Stimulated activated CD4-positive, alpha-beta T cell treated with anti-CD3 and anti-CD28 coated beads, Interleukin-1b, Interleukin-23, amount 100 ng/mL, for 48 hours (primary cell): ENCODE results near the gene HOXC11.

Source experiments
- DNase-seq: peaks from one replicate; pipeline ENCODE4 v3.0.0-alpha.2; 2020

The HOXC11 gene

DNA sequence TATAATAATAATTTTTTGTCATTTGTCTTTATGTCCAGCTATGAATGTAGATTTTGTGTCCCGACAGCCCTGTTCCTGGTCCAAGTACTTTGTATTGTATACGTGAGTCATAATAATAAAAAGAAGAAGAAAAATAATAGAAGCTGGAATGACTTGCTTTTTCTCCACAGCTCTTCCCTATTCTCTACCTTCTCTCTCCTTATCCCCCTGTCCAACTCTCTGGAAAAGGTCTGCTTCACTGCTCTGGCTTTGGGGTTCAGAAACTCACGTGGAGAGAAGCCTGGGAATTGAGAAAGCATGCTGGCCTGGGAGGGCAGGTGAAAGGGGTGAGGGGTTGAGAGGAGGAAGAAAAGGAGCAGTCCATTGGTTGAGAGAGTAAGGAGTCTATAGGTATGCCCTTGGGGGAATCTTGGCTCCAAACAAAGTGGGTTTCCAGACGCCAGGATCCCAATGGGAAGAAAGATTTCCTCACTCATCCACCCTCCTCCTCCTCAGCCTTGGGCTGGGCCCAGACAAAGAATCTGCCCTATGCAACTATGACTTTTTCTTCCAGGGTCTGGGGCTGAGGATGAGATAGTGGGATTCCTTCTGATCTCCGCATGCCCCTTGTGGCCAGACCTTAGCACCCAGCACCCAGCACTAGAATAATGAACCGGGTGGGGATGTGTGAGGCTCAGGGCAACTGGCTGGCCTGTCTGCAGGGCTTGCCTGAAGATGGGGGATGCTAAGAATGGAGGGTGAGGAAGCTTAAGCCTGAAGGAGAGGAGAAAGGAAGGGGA, 39.9 kb downstream of the HOXC11 start:
- no peak for DNase-seq

DNA sequence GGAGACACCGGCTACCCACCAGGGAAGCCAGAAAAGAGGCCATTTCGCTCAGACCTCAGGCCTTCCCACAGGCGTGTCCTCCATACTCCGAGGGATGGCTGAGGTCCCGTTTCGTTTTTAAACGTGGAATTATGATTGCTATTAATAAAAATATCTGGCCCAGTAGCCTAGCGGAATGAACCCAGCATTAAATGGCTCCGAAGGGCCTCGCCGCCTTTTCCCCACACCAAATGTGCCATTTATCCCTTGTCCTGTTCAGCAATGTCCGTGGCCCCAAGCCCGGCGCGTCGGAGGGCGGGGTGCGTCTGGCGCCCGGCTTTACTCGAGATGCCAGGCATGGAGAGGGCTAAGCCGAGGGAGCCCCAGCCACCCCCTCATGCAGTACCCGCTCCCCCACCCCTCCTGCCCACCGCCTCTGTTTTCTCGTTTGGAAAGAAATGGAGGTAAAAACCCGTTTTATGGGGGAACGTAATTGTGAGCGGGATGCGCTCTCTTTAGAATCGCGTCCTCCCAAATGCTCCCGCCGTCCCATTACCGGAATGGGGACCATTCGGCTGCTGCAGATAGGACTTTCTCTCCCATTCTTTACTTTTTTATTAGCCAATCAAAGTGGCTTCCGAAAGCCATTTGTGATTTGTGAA, 41.6 kb downstream of the HOXC11 start:
- no peak for DNase-seq

DNA sequence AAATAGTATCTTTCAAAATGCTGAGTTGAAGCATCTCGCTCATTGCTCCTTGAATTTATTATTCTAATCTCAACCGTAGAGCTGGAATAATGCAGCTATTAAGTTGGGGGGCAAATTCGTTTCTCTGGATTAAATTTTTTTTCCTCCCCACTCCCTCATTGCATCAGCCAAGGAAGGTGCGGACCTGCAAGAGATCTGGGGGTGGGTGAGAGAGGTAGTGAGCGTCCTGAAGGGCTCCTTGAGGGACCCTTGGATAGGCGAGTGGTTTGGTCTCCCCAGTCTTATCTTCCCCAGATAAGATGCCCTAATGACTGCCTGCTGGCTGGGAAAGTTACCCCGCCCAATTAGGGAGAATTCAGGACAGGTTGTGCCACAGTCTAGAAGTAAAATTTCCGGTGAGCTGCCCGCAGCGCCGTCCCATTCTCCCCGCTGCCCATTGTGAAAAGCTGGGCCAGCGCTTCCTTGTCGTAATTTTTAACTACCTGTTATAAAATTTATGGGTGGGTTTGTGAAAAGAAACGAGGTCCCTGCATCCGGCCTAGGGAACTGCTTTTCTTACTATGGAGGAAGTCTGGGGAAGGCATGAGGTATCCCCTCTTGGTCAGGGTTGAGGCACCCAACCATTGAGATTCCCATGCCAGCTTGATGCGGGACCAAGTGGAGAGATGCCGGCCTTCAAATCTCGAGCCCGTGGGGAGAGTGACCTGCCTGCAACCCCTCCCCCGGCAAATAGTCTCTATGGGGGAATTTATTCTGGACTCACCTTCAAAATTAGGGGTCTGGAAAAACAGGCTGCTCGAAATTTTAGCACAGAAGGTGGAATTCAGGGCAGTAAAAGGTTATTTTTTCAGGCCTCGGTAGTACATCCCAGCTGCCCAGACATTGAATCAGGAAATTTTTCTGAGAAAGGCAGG, 42.3 kb downstream of the HOXC11 start:
- no peak for DNase-seq

DNA sequence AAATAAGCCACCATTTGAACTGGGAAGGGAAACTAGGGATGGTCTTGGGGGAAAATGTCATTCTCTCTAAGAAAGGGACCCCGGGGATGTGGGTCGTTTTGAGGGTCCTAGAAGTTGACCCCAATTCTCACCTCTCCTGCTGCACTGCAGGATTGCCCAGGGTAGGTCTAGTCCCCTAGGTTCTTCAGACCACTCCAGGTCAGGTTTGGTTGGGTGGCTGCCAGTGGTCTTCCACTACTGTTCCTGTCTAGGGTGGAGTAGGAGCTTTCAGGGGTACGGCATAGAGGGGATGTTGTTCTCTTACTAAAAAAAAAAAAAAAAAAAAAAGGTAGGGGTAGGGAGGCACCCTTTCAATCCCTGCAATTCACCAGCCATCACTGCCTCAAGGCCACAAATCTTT, 43.1 kb downstream of the HOXC11 start:
- no peak for DNase-seq

DNA sequence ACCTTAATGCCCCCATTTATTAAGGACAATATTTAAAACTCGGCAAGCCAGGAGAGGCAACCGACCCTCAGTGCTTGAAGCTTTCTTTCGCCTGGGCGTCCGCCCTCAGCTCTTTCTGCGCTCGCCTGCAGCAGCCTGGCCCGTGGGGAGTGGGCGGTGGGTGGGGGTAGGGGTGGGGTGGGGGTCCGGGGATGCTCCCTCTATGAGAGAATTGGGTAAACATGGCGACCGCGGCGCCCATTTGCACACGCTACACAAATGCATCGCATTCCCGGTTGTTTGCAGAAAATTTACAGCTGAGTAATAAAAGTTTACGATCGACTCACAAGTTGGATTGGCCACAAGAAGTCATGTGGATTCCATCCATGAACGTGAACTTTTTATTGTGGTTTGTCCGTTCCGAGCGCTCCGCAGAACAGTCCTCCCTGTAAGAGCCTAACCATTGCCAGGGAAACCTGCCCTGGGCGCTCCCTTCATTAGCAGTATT, 43.6 kb downstream of the HOXC11 start:
- no peak for DNase-seq

DNA sequence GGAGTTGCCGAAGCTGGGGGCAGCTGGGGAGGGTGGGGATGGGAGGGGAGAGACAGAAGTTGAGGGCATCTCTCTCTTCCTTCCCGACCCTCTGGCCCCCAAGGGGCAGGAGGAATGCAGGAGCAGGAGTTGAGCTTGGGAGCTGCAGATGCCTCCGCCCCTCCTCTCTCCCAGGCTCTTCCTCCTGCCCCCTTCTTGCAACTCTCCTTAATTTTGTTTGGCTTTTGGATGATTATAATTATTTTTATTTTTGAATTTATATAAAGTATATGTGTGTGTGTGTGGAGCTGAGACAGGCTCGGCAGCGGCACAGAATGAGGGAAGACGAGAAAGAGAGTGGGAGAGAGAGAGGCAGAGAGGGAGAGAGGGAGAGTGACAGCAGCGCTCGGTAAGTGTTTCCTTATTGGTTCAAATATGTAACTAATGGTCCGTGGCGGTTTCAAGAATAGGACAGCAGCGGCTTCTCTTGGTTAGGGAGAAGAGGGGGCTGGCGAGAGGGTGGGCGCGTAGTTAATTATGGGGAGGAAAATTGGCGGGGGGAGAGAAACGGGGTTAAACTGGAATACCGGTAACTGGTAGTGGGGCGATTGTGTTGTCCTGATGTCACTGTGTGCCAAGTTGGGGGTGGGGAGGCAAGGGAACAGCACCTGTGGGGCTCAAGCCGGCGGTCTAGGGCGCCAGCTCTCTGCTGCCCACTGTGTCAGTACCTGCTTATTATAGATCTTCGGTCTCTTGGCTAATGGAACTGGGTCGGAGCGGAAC, 44.3 kb downstream of the HOXC11 start:
- DNase-seq, result no peak

DNA sequence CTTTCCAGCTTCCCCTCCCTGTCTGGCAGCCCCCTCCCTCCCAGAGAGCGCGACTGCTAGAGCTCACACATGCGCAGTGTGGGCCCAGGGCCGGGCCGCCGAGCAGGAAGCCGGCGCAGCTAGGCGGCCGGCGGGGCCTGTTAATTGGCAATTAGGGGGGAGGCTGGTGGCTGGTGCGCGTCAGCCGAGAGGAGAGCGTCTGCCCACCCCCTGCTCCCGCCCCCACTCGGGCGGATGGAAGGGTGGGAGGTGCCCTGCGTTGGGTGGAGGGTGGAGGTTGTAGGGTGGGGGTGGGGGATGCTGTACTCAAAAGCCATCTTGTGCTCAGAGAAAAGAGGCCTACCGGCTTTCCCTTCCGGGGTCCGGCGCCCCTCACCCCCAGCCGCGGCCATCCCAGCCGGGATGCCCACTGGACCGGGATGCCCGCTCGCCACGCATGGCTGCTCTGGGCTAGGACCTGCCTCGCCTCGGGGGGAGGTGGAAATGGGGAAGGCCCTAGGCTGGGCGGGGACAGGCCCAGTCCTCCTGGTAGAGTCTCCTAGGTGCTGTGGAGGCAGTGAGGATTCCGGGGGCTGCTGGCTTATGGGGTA, 45.0 kb downstream of the HOXC11 start:
- peak; percentile 63 for DNase-seq

DNA sequence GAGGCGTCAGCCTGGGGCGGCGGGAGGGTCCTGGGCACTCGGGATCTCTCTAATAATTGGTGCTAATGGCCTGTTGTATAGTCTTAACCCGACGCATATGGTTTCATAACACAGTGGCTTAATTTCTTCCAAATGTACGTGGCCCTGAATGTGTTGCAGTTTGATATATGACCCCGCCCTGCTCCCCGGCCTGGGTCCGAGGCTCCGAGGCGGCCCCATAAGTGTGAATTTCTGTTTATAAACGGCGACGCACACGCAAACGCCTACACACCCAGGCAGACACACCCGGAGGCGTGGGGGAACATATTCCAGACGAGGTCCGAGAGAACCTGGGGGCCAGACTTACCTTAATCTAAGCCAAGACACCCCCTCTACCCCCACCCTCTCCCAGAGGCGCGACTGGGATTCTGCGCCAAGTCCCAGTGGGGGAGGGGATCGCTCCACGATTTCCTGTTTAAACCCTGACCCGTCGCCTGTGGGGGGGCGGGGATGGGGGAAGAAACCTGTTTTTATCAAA, 45.6 kb downstream of the HOXC11 start:
- no peak for DNase-seq

DNA sequence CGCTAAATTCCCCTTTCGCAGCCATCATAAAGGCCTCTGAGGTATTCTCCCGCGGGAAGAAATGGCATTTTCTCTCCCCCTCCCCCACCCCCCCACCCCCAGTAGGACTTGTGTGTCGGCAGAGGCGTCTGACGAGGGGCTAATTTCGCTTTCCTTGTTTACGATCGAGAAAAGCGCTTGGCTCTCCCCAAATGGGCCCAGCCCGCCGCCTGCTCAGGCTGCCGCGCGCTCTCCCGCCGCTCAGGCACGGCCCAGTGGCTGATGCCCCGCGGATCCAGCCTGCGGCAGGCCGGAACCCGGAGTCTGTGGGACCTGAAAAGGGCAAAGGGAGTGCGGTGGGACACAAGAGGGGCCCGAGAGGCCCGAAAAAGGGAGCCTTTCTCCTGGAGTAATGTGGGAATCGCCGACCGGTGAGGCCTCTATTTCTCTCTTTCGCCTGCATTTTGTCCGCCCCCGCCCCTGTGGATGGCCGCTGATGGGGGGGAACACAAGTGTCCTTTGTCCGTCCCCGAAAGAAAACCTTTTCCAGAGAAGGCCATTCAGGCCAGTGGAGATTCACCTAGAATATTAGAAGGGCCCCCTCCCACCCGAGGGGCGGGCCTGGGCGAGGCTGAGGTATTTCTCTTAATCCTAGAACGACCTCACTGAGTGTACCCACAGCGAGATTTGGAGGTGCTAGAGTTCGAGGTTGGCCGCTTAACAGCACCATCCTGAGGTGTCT, 46.3 kb downstream of the HOXC11 start:
- DNase-seq, result no peak

DNA sequence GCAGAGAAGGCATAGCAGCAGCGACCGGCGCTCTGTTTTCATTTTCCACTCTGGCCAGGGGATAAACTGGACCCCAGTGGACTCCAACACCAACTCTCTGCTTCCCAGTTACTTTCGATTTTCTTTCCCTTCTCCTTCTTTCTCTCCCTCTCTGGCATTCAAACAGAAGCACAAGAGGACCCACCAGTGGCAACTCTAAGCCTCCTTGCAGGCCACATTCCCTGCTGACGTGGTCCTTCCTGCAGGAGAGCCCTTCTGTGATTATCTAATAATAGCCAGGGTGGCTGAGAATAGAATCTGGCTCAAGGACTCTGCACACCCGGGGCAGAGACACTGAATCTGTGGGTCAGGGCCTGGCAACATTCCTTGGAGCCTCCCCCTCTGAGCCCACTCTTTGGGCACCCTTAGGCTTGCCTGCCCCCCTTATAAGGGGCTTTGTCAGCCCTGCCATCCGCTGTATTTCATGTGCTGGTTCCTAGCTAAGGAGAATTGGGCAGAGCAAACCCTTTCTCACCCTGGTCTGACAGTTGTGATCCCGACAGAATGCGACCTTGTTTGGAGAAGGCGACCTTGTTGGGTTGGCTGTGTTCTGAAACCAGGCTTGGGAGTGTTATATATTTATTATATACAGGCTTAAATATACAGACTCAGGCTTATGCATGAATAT, 47.1 kb downstream of the HOXC11 start:
- DNase-seq, result no peak

DNA sequence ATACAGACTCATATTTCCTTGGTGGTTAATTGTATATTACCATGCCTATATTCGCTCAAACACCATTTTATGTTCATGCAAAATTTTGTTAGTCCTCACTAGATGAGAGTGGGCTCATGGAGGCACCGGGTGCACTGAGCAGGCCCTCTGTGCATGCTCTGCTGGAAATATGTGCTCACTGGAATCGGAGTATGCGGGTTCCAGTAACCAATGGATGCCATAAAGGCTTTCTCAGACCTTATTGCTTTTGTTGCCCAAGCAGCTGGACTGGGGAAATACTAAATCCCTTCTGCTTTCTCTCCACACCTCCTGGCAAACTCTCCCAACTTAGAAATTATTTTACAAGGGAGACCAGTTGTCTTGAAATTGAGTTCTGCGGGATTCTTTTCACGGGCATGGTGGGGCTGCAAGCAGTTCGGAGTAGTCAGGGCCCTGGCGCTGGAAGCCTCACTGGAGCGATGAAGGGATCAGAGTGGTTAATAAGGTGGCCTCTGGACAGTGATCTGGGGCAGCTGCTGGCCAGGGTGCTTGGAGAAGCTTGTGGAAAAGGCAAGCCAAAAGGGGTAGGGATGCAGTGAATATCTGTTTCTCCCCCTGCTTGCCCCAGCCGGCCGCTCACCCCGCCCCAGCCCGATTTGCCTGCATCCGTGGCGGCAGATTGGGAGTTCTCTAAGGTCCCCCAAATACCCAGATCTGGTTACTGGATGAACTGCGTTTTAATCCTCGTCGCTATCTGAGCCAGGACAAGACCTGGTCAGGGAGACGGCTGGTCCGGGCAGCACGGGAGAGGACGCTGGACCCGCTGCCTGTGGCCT, 47.9 kb downstream of the HOXC11 start:
- no peak for DNase-seq

DNA sequence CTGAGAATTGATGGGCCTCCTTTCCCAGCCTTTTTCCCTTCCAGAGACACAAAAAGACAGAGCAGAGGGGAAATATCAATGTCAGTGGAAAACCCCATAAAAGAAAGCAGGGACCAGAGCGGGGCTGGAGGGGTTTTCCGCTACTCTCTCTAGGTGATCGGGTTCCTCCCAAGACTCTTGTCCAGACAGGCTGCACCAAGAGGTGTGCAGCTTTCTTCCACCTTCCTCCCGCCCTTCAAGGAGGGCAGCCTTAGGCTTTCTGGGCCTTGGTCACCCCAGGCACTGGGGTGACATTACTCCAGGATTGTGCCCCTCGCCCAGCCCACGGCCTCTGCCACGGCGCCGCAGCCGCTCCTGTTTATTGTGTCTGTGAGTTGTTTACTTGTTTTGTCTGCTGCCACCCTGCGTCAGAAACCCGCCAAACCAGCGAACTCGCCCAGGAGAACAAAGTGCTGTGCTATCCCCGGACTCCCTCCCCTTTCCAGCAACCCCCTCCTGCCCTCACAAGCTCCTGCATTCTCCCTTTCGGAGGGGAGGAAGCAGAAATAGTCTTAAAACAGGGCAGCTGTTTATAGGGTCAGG, 48.6 kb downstream of the HOXC11 start:
- no peak for DNase-seq

DNA sequence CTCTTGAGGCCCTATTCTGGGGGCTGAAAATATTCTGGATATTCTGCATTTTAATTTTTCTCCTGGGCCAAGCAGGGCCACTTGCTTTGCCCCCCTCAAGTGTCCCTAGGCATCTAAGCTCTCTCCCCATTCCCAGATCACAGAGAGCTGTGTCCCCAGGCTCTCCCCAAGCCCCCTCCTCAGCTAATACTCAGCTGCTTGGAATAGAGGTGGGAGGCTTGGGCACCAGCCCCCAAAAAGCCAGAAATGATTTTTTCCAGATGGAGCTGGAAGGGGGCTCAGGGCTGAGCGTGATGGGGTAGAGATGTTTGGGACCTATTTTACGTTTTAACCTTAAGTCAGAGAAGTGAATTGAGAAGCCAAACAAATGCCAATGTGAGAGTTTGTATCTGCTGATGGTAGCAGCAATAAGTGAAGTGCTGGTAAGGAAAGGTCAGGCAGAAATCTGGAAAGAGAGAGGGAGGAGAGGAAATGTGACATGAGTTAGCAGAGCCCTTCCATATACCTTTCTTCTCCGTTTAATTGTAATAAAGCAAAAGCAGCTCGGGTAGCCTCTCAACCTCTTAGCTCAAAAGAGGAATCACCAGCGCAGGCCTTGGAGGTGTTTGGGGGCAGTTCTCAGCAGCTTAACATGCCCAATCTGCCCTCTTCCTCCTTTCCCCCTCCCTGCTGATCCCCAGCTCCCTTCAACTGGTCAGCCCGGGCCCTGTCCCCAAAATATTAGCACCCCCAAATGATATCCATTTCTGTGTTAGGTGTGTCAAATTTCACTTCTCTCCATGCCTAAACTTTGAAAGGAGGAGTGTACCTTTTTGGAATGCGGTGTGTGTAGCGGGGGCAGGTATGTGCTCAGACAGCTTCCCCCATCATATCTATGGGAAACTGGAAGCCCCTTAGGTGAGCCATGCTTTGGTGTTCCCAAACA, 50.3 kb downstream of the HOXC11 start:
- no peak for DNase-seq

DNA sequence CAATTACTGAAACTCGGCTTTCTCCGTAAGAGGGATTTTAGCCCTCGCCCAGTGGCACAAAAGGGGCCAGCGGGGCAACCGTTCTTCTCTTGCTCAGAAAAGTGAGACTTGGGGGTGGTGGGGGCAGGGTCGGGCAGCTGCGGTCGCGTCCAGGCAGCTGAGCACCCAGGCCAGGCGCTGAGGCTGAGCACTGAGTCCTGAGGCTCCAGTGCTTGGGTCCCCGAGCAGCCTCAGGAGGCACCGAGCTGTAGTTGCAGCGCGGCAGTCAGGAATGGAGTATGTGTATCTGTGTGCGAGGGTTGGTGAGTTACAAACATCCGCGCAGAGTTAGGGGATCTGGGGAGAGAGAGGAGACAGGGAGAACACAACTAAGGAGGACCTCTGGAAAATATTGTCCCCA, 51.2 kb downstream of the HOXC11 start:
- no peak for DNase-seq

DNA sequence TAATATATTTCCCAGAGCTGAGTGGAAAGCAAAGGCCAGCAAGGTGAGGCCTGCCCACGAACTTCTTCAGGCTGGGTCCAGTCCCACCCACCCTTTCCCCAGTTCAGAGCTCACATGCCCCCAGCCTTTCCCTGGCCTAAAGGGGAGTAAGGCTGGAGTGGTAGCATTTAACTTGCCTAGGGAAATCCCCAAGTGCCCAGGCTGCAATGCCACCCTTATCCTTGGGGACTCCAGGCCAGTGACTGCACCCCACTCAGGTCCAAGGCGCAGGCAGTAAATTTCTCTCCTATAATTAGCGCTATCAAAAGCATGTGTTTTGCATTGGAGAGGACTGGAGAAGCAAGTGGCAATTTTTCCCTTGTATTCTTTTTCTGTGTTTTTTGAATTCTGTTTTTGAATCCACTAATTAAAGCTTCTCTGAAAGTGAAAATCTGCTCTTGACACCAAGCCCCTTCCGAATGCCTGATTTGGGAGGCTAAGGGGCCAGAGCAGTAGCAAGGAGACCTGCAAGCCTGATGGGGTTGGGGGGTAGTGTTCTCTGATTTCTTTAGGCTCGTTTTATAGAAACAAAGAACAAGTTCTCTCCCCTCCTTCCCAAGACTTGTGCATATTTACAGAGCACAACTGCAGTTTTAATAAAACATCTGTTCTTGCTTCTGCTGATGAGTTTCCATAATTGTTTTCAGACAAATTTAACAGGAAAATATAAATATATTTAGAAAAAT, 51.8 kb downstream of the HOXC11 start:
- DNase-seq, result no peak

DNA sequence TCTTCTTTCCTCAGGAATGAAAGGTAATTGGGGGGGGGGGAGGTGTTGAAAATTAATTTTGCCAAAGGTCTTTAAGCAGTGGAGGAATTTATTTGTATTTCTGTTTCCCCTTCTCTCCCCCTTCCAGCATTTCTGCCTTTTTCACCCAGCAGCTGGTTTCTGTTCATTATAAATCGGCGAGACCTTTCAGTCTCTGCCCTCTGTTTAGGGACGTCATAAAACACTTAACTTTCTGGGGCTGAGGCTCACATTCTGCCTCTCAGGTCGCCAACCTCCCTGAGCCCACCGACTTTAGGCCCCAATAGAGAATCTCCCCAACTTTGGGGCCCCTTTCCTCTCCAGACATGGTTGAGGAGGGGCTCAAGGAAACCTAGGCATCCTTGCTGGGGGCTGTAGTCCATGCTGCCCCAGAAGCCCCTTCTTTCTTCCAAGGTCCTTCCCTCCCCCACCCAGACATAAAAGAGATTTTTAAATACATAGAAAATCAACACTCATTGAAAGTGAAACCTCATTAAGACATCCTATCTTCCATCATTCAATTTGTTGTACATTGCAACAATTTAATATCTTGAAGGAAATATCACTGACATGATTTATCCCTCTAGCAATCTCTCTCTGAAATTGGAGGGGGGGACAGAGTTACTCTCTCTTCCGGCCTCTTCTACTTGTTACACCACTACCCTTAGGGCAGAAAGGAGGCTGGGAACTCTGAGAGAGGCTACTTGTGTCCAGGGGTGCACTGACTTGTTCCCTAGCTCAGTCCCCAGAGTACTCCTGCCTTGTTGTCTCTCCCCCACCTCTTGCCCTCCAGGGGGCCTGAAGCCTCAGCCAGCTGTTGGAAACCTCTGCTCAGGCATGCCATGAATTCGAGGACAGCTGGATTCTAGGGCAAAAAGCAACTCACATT, 52.8 kb downstream of the HOXC11 start:
- DNase-seq, result no peak
